ENCODE data around the gene RASGRF1. TPM values are rescaled to one million over a fixed set of nuclear protein-coding genes. Genes with fewer than 3 reads are reported as not detected.

The RASGRF1 gene
- total RNA-seq, 4 donors from 2014 or later, result 0.80 TPM; not detected in 3

GRCh38 chr15:79002581-79002980 lies 88.0 kb downstream of the RASGRF1 start:
- peaks cover 12% of the 10 kb centered on the region for H3K4me1 ChIP-seq
- H3K9me3 ChIP-seq, result no peaks in the 10 kb centered on the region
- no peaks in the 10 kb centered on the region for H3K36me3 ChIP-seq
- H3K27ac ChIP-seq, result no peak overlapping the region
- no peak overlapping the region for H3K4me3 ChIP-seq
- H3K27me3 ChIP-seq, result no peaks in the 10 kb centered on the region
- 73% methylated on average over 9 of the region's 9 CpGs for WGBS
- no peak for DNase-seq (ENCODE audit: low spot score in 2 of 2)
- no peak for TF ChIP-seq EP300 (IDR thresholded peaks at IDR 0.05)
- no peak for TF ChIP-seq CTCF (IDR thresholded peaks at IDR 0.05)
- TF ChIP-seq POLR2AphosphoS5 (IDR thresholded peaks at IDR 0.05), result no peak
- no peak for TF ChIP-seq POLR2A (IDR thresholded peaks at IDR 0.05)

GRCh38 chr15:78999636-79000035 lies 90.9 kb downstream of the RASGRF1 start:
- 80% methylated on average over 11 of the region's 11 CpGs for WGBS
- Histone ChIP-seq H3K4me1 (peaks cover 10% of the 10 kb centered on the region), H3K36me3 (no peaks in the 10 kb centered on the region), H3K27me3 (no peaks in the 10 kb centered on the region), H3K9me3 (no peaks in the 10 kb centered on the region), H3K4me3 (no peak overlapping the region), H3K27ac (no peak overlapping the region)
- no peak for TF ChIP-seq CTCF (IDR thresholded peaks at IDR 0.05)
- no peak for TF ChIP-seq POLR2A (IDR thresholded peaks at IDR 0.05)
- no peak for TF ChIP-seq EP300 (IDR thresholded peaks at IDR 0.05)
- TF ChIP-seq POLR2AphosphoS5 (IDR thresholded peaks at IDR 0.05), result no peak
- DNase-seq (ENCODE audit: low spot score in 2 of 2), result no peak

- no peak for DNase-seq (ENCODE audit: low spot score in 2 of 2)
- WGBS, result 87% methylated on average over 4 of the region's 8 CpGs
- Histone ChIP-seq H3K4me3 (no peak overlapping the region), H3K27me3 (no peaks in the 10 kb centered on the region), H3K36me3 (no peaks in the 10 kb centered on the region), H3K4me1 (peaks cover 3% of the 10 kb centered on the region), H3K9me3 (no peaks in the 10 kb centered on the region), H3K27ac (no peak overlapping the region)
- TF ChIP-seq CTCF (IDR thresholded peaks at IDR 0.05) (no peak), EP300 (IDR thresholded peaks at IDR 0.05) (no peak)
These were observed 92.1 kb downstream of the RASGRF1 start for GRCh38 chr15:78998526-78998925.

GRCh38 chr15:78997981-78998499 lies 92.5 kb downstream of the RASGRF1 start:
- Histone ChIP-seq H3K9me3 (no peaks in the 10 kb centered on the region), H3K27ac (no peak overlapping the region), H3K27me3 (no peaks in the 10 kb centered on the region), H3K4me3 (no peak overlapping the region), H3K4me1 (peaks cover 2% of the 10 kb centered on the region), H3K36me3 (no peaks in the 10 kb centered on the region)
- DNase-seq (ENCODE audit: low spot score in 2 of 2), result no peak
- TF ChIP-seq EP300 (IDR thresholded peaks at IDR 0.05), result no peak
- no peak for TF ChIP-seq CTCF (IDR thresholded peaks at IDR 0.05)
- TF ChIP-seq POLR2A (IDR thresholded peaks at IDR 0.05), result no peak
- TF ChIP-seq POLR2AphosphoS5 (IDR thresholded peaks at IDR 0.05), result no peak
- 80% methylated on average over 1 of the region's 8 CpGs for WGBS

GRCh38 chr15:78996894-78997275 lies 93.7 kb downstream of the RASGRF1 start:
- H3K27ac ChIP-seq, result no peak overlapping the region
- no peaks in the 10 kb centered on the region for H3K36me3 ChIP-seq
- 90% methylated on average over 5 of the region's 6 CpGs for WGBS
- no peak overlapping the region for H3K4me3 ChIP-seq
- no peaks in the 10 kb centered on the region for H3K27me3 ChIP-seq
- H3K4me1 ChIP-seq, result peaks cover 13% of the 10 kb centered on the region
- DNase-seq (ENCODE audit: low spot score in 2 of 2), result no peak
- TF ChIP-seq EP300 (IDR thresholded peaks at IDR 0.05) (no peak), CTCF (IDR thresholded peaks at IDR 0.05) (no peak), POLR2AphosphoS5 (IDR thresholded peaks at IDR 0.05) (no peak), POLR2A (IDR thresholded peaks at IDR 0.05) (no peak)
- no peaks in the 10 kb centered on the region for H3K9me3 ChIP-seq
